Cardiac fibroblast (primary cell): ENCODE data around the gene SAP30L.
A peak's percentile ranks its signal among the peaks of the same experiment; 100 is the strongest.

Source experiments
- DNase-seq, 2 donors: peaks; one replicate each; pipeline versions ENCODE4 v3.0.0 to v3.0.0-alpha.2; 2010; ENCODE audit warnings: low read depth in 2 of 2
- H3K4me3 ChIP-seq, 2 donors: replicated peaks in 1 of 2; 1 replicate in 1 of 2; 2 replicates in 1 of 2; pipeline ENCODE4 v1.5.1; 2011; ENCODE audit warnings: low read depth in 2 of 2, low read length in 2 of 2, mild to moderate bottlenecking in 2 of 2, moderate library complexity in 1 of 2
- CTCF ChIP-seq: IDR thresholded peaks from one replicate; pipeline ENCODE4 v1.5.1; 2011; ENCODE audit warnings: low read depth, mild to moderate bottlenecking, low read length, inconsistent platforms

Gene SAP30L

GRCh38 chr5:154402611-154403010, 43.2 kb upstream of the SAP30L start:
- no peak overlapping the region for H3K4me3 ChIP-seq
- no peak for TF ChIP-seq CTCF
- DNase-seq: no peak

GRCh38 chr5:154403234-154403633, 42.6 kb upstream of the SAP30L start:
- no peak overlapping the region for H3K4me3 ChIP-seq
- no peak for DNase-seq
- TF ChIP-seq CTCF: no peak

GRCh38 chr5:154403776-154404387, 41.9 kb upstream of the SAP30L start:
- no peak for DNase-seq
- H3K4me3 ChIP-seq: no peak overlapping the region
- TF ChIP-seq CTCF: no peak

- peak overlapping the region; percentile 30 for H3K4me3 ChIP-seq
- peak; percentile 80 to 82 for DNase-seq
- TF ChIP-seq CTCF: peak; percentile 87
These were observed 40.6 kb upstream of the SAP30L start for GRCh38 chr5:154405078-154405792.

GRCh38 chr5:154406231-154406630, 39.6 kb upstream of the SAP30L start:
- TF ChIP-seq CTCF: no peak
- DNase-seq: peak in 1 of 2 donors; percentile 19
- H3K4me3 ChIP-seq: no peak overlapping the region

- DNase-seq: no peak
- no peak for TF ChIP-seq CTCF
These were observed 39.0 kb upstream of the SAP30L start for GRCh38 chr5:154406826-154407225.

More at GRCh38 chr5:154406826-154407225, 39.0 kb upstream of the SAP30L start:
- H3K4me3 ChIP-seq: no peak overlapping the region
